Stimulated activated CD4-positive, alpha-beta T cell treated with anti-CD3 and anti-CD28 coated beads, Interleukin-12 subunit alpha, Interleukin-12 subunit beta, amount 100 ng/mL, for 4 hours (primary cell): Measurements from ENCODE around the gene MCRIP2.
"Not testable (repeated sequence)": the region's sequence is repeated elsewhere in the genome, so short reads cannot be mapped to it uniquely, and the experiment has no call there.

Experiments
- DNase-seq: peaks from one replicate; pipeline ENCODE4 v3.0.0-alpha.2; 2020

The MCRIP2 gene

DNA sequence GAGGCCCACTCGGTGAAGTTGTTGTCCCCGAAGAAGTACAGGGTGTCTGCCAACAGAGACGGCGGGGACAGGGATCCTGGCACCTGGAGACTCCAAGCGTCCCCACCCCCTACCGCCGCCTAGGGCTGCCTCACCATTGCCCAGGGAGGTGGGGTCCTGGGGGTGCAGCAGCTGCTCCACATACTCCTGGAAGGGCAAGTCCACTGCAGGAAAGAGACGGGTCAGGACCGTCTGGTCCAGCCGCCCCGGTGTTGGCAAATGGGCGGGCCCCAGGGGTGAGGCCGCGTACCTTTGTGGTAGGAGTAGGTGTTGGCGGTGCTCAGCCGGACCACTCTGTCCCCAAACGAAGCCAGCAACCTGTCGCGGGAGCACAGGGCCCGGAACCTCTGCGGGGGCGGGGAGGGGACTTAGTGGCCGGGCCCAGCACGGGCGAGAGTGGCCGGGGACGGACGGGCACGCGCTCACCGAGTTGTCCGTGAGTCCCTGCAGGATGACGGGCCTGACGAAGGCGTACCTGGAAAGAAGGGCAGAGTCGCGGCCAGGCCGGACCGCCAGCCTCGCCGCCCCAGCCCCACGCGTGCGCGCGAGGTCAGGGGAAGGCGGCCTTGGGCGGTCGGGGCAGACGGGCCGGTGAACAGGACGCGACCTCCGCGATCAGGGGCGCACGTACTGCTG is 41.9 kb downstream of the MCRIP2 start:
- no peak for DNase-seq

DNA sequence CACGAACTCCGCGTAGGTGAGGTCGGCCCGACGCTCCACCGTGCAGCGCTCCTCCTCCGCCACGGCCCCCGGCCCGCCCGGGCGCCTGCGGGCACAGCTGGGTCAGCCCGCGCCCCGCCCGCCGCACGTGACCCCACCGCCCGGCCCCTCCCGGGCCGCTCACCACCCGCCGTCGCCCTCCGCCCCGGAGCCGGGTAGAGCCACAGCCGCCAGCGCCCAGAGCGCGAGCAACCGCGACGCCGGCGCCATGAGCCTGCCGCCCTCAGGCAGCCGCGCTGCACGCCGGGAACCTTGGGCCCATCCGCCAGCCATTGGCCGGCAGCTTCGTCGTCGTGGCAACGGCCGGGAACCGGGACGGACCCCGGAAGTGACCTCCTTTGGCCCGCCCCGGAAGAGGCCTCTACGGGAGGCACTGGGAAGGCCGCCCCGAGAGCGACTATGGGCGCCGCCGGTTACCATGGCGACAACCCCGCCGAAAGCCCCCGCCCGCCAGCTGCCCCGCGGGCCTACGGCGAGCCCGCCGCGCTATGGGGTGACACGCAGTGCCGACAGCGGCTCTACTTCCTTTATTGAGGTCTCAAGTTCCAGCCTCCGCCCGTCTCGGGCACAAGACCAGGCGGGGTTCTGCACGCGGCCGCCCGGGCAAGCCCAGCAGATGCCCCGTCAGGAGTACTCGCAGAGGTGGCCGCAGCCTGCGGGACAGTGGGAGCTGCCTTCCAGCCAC is 42.6 kb downstream of the MCRIP2 start, which contains the start of gene JMJD8:
Gene JMJD8 (minus strand): TSS at position 264 of the 724 bp plus-strand sequence. CDS start 15 bp downstream, at position 249.
- peak; percentile 97 for DNase-seq

DNA sequence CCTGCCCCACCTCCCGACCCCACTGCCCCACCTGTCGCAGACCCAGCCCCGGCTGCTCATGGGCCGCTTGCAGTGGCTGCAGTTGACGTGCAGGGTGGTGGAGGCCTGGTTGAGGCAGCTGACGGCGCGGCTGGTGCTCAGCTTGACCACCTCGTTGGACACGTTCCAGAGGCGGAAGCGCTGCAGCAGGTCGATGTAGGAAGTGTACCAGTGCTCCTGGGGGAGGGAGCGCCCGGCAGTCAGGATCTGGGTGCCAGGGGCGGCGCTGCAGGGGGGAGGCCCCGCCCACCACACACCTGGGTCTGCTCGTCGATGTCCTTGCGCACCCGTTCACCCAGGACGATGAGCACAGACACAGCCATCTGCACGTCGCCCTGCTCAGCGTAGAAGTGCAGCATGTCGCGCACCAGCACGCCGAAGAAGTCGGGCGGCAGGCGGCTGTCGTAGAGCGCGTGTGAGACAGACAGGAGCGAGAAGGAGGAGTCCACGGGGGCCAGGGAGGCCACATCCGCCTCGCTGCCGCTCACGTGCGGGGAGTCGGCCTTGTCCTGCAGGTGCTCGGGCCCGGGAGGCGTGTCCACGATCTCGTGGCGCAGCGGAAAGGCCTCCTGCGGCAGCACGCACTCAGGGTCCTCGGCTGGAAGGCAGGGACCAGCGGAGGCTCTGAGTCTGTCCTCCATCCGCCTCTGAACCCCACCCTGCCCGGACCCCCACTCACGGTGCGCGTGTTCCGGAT is 43.5 kb downstream of the MCRIP2 start:
- no peak for DNase-seq

DNA sequence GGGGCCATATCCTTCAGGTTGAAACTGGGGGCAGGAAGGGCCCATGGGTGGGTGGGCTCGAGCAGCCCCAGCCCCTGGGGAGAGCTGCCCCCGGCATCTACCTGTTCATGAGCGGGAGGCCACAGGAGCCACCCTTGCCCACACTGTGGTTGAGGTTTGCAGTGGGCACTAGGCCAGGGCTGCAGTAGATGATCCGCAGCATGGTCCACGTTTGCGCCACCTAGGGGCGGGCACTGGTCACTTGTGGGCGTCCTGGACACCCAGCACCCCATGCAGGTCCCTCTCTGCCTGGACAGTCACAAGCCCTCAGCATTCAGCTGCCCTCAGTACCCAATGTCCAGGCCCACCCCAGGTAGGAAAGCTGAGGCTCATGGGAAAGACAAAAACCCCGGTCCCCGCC is 44.3 kb downstream of the MCRIP2 start:
- no peak for DNase-seq

DNA sequence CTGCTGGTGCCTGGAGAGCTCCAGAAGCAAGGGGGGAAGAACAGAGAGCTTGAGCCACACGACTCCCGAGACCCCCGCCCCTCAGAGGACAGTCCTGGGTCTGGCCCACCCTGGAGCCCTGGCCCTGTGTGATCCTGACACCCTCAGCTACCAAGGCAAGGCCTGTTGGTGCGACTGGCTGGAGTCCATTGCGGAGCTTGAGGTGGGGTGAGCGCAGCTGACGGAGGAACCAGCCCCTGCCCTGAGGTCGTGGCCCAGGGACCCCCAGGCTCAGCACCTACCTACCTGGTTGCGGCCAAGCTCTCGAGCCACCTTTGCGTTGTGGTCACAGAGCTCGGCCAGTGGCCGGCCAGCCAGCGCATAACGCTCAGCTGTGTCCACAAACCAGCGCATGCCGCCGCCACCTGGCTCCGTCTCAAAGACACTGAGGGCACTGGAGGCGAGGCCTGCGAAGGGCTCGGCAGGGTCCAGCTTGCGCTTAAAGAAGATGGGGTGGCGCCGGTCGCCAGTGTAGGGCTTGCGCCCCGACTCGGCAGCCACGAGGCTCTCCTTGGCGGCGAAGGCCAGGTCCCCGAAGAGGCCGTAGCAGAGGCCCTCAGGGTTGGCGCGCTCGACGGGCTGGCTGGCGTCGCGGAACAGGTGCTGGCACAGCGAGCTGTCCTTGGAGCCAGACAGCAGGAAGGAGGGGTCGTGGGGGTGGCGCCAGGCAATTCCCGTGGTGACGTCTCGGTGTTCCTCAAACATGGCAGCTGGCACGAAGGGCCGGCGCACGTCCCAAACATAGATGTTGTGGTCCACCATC is 45.0 kb downstream of the MCRIP2 start:
- no peak for DNase-seq

DNA sequence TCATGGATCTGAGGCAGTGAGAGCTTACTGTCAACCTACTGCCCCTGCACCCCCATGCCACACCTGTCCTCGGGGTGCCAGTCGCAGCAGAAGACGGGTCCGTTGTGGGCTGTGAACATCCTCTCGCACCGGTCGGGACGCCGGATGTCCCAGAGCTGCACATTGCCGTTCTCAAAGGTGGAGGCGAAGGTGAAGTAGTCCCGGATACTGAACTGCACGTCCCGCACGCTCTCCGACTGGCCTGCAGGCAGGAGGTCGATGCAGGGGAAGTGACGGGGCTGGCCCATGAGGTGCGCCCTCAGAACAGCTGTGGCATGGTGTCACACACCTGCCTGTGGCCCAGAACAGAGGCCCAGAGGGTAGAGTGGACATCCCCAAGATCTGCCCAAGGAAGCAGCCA is 45.9 kb downstream of the MCRIP2 start:
- no peak for DNase-seq

DNA sequence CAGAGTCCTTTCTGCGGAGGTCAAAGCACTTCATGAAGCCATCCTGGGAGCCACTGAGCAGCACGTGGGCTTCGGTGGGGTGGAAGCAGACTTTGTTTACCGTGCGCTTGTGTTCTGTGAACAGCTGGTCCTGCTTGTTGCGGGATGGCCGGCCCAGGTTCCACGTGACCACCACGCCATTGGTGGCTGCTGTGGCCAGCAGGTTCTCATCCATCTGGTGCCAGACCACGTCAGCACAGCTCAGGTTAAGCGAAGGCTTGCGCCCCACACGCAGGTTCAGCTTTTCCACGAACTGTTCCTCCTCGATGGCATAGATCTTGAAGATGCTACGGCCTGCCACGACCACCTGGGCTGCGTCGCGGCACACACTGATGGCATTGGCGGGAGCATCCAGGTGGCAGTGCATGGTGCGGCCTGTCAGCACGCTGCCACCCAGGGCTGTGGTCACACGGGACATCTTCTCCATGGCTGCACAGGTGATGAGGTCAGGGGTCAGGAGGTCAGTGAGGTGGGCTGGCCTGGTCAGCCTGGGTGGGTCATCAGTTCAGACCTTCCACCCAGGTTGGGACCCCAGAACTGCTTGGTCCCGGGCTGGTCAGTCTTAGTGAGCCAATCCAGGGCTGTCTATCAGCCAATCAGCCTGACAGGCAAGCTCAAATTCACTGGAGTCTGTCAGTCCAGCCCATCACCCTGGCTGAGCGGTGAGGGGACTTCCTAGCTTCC is 47.7 kb downstream of the MCRIP2 start:
- no peak for DNase-seq

DNA sequence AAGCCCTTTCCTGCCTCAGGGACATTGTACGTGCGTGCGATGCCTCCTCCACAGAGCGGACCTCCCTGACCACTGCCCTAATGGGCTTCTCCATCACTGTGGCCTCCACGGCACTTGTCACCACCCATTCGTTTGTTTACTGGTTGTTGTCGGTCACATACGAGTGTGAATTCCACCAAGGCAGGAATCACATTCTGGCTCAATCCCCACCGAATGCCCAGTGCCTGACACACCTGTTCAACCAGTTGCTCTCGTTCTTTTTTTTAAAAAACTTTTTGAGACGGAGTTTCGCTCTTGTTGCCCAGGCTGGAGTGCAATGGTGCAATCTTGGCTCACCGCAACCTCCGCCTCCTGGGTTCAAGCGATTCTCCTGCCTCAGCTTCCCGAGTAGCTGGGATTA is 49.6 kb downstream of the MCRIP2 start:
- not testable (repeated sequence) for DNase-seq

DNA sequence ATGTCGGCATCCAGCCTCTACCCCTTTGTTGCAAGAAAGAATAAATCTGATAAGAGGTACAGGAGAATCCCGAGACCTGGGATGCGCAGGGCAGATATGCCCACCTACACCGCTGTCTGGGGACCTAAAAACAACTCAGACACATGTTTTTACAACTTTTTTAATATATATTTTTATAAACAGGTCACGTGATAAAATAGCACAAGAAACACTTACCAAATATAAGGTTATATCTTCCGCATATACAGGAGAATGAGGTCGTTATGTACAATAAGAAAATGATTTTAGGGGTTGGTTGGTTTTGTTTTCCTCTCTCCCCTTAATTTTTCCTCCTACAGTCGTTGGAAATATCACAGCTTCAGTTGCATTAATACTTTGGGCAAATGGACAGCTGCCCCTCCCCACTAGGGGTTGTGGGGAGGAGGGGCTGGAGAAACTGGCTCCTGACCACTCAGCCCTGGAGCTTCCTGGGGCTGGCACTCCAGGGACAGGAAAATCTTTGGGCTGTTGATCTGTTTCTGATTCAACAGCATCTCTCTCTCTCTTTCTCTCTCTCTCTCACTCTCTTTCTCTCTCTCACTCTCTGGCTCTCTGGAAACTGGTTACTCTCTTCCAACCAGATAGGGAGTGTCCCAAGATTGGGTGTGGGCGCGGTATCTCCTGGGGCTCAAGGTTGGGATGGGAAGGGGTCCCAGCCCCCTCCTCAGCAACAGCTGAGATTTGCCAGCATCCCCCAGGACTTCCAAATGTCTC is 50.9 kb downstream of the MCRIP2 start:
- no peak for DNase-seq

DNA sequence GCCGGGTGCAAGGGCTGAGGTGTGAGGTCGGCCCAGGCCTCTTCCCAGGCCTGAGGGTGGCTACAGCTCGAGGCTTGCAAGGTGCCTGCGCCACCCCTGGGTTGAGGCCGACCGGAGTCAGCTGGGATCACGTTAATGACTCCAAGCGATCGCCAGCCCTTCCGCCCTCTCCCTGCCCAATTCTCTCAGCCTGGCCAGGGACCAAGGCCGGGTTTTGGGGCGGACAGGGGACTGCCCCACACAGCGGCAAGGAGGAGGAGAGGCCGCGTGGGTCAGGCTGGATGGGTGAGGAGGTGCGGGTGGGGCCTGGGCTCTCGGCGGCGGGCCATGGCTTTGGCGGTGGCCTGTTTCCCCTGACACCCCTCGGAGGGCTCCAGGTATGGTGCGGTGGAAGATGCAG is 51.7 kb downstream of the MCRIP2 start:
- DNase-seq: no peak

DNA sequence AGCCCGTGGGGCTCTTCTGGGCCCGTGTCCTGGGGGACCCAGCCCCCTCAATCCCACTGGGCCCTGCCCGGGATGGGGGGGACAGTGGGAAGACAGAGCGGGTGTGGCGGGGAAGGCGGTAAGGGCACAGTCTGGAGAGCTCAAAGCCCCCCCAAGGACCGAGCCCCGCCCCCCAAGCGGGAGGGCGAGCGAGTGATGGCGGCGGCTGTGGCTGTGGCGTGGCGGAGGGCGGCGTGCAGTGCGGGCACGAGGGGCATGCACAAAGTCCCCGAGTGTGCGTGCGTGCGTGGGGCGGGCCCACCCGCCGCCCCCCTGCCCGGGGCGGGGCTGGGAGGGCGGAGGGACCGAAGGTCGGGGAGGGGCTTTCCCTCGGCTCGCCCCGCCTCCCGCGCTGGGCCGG is 52.1 kb downstream of the MCRIP2 start:
- no peak for DNase-seq

DNA sequence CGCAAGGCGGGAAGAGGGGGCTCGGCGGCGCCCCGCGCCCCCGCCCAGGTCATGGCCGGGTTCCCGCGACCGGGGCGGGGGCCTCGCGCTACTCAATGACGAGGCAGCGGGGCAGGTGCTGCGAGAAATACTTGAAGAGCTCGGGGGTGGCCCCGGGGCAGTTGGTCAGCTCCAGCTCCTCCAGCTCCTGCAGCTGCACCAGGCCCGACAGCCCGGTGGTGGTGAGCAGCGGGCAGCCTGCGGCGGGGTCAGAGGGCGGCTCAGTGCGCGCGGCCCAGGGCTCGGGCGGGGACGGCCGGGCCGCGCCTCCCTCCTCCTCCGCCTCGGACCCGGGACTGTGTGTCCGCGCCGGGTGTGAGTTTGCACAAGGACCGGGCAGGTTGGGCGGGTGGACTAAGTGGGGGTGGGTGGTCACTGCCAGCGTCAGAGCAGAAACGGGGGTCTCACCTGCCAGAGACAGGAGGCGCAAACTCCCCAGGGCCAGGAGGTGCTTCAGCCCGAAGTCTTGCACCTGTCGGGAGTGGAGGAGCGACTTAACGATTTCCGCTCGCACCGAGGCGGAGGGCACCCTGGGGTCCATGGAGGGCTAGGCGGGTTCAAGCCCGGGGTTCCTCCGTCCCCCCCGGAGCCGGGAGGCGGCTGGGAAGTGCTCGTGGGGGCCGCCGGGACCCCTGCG is 52.7 kb downstream of the MCRIP2 start:
- DNase-seq: no peak

DNA sequence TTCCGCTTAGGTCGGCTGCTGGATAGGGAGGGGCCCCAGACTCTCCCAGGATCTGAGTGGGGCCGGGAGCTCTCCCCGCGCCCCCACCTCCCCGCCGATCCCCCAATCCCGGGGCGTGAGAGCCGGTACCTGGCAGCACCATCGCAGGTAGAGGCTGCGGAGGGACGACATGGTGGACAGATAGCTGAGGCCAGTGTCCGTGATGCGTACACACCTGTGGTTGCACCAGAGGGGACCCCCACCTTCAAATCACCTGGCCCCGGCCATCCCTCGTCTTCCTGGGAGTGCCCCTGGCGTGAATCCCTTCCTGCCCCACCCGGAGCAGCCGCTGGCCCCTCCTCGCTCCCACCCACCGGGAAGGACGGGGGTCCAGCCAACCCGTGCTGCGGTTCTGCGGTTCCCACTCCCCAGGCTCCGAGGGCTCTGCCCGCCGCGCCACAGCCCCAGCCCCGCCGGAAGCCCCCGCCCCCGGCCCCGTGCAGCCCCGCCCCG is 53.3 kb downstream of the MCRIP2 start:
- no peak for DNase-seq

DNA sequence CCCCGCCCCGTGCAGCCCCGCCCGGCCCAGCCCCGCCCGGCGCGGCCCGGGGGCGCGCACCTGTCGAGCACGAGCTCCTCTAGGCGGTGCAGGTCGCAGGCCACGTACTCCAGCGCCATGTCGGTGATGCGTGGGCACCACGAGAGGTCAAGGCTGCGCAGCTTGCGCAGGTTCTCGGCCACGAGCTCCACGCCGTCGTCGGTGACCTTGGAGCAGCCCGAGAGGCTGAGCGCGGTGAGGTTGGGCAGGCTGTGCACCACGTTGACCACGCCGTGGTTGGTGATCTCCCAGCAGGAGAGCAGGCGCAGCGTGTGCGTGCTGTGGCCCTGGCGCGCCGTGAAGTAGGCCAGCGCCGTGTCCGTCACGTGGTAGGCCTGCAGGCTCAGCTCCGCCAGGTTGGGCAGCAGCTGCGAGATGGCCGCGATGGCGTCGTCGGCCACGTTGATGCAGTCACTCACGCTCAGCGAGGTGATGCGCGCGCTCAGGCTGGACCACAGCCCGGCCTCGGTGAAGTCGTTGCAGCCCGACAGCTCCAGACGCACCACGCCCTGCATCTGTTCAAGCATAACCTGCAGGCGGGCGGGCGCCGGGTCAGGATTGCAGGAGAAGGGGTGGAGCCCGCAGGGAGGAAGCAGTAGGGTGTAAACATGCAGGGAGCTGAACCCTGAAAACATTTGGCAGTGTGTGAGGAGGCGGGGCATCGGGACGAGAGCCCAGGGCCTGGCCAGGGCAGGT is 53.9 kb downstream of the MCRIP2 start:
- peak; percentile 66 for DNase-seq
